ENCODE results near the gene RNF225. TPM values are rescaled to one million over a fixed set of nuclear protein-coding genes. Genes with fewer than 3 reads are reported as not detected.

The RNF225 gene
- total RNA-seq, 4 donors from 2014 or later, result 3.9 to 13.7 (median 13.6) TPM; not detected in 1

DNA sequence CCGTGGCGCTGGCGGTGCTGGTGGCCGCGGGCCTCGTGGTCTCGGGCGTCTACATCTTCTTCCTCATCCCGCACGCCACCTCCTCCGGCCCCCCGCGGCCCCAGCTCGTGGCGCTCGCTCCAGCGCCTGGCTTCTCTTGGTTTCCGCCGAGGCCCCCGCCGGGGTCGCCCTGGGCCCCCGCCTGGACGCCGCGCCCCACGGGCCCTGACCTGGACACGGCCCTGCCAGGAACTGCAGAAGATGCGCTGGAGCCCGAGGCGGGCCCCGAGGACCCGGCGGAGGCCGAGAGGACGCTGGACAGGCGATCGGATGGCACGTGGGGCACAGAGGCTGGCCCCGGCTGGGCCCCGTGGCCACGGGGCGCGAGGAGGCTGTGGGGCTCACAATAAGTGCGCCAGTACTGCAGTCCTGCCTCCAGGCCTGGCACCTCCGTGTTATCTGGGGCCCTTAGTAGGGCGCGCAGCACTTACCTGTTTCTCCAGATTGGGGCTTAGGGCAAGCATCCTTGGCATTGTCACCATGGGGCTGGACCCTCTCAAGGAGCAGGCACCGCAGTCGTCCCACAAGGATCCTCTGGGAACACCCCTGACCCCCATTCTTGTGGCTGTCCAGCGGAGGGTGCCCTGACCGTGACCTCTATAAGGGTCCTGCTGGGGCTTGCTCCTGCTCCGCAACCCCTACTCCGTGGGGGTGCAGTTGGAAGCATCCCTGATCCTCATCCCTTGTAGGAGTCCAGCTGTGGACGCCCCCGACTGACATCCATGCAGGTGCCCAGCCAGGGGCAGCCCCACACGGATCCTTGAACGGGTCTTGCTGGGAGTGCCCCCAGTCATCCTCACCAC is 1.5 kb downstream of the RNF225 start:
- TF ChIP-seq POLR2A (IDR thresholded peaks at IDR 0.05) (no peak), POLR2AphosphoS5 (IDR thresholded peaks at IDR 0.05) (no peak), EP300 (IDR thresholded peaks at IDR 0.05) (no peak)
- TF ChIP-seq, protein P1, sequence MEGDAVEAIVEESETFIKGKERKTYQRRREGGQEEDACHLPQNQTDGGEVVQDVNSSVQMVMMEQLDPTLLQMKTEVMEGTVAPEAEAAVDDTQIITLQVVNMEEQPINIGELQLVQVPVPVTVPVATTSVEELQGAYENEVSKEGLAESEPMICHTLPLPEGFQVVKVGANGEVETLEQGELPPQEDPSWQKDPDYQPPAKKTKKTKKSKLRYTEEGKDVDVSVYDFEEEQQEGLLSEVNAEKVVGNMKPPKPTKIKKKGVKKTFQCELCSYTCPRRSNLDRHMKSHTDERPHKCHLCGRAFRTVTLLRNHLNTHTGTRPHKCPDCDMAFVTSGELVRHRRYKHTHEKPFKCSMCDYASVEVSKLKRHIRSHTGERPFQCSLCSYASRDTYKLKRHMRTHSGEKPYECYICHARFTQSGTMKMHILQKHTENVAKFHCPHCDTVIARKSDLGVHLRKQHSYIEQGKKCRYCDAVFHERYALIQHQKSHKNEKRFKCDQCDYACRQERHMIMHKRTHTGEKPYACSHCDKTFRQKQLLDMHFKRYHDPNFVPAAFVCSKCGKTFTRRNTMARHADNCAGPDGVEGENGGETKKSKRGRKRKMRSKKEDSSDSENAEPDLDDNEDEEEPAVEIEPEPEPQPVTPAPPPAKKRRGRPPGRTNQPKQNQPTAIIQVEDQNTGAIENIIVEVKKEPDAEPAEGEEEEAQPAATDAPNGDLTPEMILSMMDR (IDR thresholded peaks at IDR 0.05), result no peak
- peaks cover 46% of the 10 kb centered on the region for H3K4me1 ChIP-seq

DNA sequence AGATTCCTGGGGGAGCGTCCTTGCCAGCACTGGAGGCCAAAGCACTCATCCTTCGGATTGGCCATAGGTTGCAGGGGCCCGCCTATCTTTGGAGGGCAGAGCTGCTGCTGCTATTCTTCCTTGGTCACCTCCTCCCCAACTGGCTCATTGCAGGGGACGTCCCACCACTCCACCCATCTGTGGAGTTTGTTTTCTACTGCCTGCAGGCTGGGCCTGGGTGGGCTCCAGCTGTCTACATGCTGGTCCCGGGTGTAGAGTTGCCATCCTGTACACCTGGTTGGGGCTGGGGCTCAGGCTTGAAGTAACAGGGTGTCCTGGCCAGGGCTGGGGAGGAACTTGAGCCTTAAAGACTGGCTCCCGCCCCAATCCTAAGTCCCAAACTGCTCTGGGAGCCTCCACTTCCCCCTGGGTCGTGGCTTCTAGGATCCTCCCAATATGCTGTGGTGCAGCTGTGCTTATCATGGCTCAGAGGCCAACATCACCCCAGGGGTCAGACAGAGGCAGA is 2.1 kb downstream of the RNF225 start:
- H3K4me1 ChIP-seq, result peaks cover 49% of the 10 kb centered on the region
- no peak overlapping the region for H3K27ac ChIP-seq
- peaks cover 18% of the 10 kb centered on the region for H3K27me3 ChIP-seq
- H3K36me3 ChIP-seq, result peaks cover 23% of the 10 kb centered on the region
- no peaks in the 10 kb centered on the region for H3K9me3 ChIP-seq
- WGBS, result 83% methylated on average over 2 of the region's 7 CpGs
- peak in 1 of 2 donors; percentile 63 for DNase-seq (ENCODE audit: low spot score in 2 of 2)
- no peak overlapping the region for H3K4me3 ChIP-seq
- TF ChIP-seq POLR2A (IDR thresholded peaks at IDR 0.05), result no peak
- no peak for TF ChIP-seq EP300 (IDR thresholded peaks at IDR 0.05)
- no peak for TF ChIP-seq POLR2AphosphoS5 (IDR thresholded peaks at IDR 0.05)
- TF ChIP-seq, protein P1 (IDR thresholded peaks at IDR 0.05), result no peak

More for the DNA sequence above, 1.5 kb downstream of the RNF225 start:
- Histone ChIP-seq H3K27ac (no peak overlapping the region), H3K36me3 (peaks cover 26% of the 10 kb centered on the region), H3K9me3 (no peaks in the 10 kb centered on the region), H3K4me3 (peak overlapping the region; percentile 47), H3K27me3 (peaks cover 18% of the 10 kb centered on the region)
- DNase-seq (ENCODE audit: low spot score in 2 of 2), result peak in 1 of 2 donors; percentile 76
- WGBS, result 17% methylated on average over 1 of the region's 58 CpGs

- H3K4me1 ChIP-seq, result peaks cover 49% of the 10 kb centered on the region
- DNase-seq (ENCODE audit: low spot score in 2 of 2), result peak in 1 of 2 donors; percentile 59
- H3K27ac ChIP-seq, result no peak overlapping the region
- no peaks in the 10 kb centered on the region for H3K9me3 ChIP-seq
- no peak for TF ChIP-seq POLR2AphosphoS5 (IDR thresholded peaks at IDR 0.05)
- no peak for TF ChIP-seq POLR2A (IDR thresholded peaks at IDR 0.05)
- TF ChIP-seq, protein P1 (IDR thresholded peaks at IDR 0.05), result no peak
- TF ChIP-seq EP300 (IDR thresholded peaks at IDR 0.05), result no peak
- no peak overlapping the region for H3K4me3 ChIP-seq
- H3K27me3 ChIP-seq, result peaks cover 18% of the 10 kb centered on the region
- H3K36me3 ChIP-seq, result peaks cover 18% of the 10 kb centered on the region
- WGBS, result 90% methylated on average over 4 of the region's 4 CpGs
Measured at GRCh38 chr19:58398087-58398486, 2.6 kb downstream of the RNF225 start.

- Histone ChIP-seq H3K36me3 (peaks cover 14% of the 10 kb centered on the region), H3K27me3 (peaks cover 18% of the 10 kb centered on the region), H3K4me3 (no peak overlapping the region), H3K27ac (no peak overlapping the region), H3K9me3 (no peaks in the 10 kb centered on the region), H3K4me1 (peaks cover 49% of the 10 kb centered on the region)
- 93% methylated on average over 6 of the region's 6 CpGs for WGBS
- no peak for DNase-seq (ENCODE audit: low spot score in 2 of 2)
- TF ChIP-seq EP300 (IDR thresholded peaks at IDR 0.05) (no peak), POLR2A (IDR thresholded peaks at IDR 0.05) (no peak), POLR2AphosphoS5 (IDR thresholded peaks at IDR 0.05) (no peak)
- TF ChIP-seq, protein P1 (IDR thresholded peaks at IDR 0.05), result no peak
Measured at GRCh38 chr19:58398545-58398944, 3.1 kb downstream of the RNF225 start.

DNA sequence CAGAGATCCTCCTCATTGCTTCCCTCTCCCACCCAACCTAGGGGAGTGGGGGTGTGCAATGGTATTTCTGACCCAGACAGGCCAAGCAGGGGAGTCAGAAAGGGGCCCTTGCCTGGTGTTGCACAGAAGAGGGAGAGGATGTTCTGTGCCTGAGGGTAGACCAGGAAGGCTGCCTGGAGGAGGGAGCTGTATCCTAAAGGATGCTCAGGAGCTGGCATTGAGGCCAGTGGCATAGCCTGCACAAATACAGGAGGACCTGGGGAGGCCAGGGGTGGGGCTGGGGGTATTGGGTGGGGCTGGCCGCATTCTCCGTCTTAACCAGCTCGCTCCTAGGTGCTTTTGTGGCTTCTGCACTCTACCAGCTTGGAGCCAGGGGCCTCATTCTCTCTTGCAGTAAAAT is 4.4 kb downstream of the RNF225 start:
- no peak overlapping the region for H3K4me3 ChIP-seq
- H3K4me1 ChIP-seq, result peaks cover 39% of the 10 kb centered on the region
- TF ChIP-seq EP300 (IDR thresholded peaks at IDR 0.05) (no peak), POLR2AphosphoS5 (IDR thresholded peaks at IDR 0.05) (no peak), POLR2A (IDR thresholded peaks at IDR 0.05) (no peak)
- TF ChIP-seq, protein P1 (IDR thresholded peaks at IDR 0.05), result no peak
- peaks cover 18% of the 10 kb centered on the region for H3K27me3 ChIP-seq
- no peaks in the 10 kb centered on the region for H3K9me3 ChIP-seq
- DNase-seq (ENCODE audit: low spot score in 2 of 2), result peak in 1 of 2 donors; percentile 65
- H3K27ac ChIP-seq, result no peak overlapping the region
- peaks cover under 1% of the 10 kb centered on the region for H3K36me3 ChIP-seq
- WGBS, result 73% methylated on average over 2 of the region's 3 CpGs
